ENCODE measurements around the gene UROC1. TPM values are rescaled to one million over a fixed set of nuclear protein-coding genes. Genes with fewer than 3 reads are reported as not detected.
A peak's percentile ranks its signal among the peaks of the same experiment; 100 is the strongest.

The UROC1 gene
- total and polyA plus RNA-seq, 2 donors from 2014 or later = not detected

DNA sequence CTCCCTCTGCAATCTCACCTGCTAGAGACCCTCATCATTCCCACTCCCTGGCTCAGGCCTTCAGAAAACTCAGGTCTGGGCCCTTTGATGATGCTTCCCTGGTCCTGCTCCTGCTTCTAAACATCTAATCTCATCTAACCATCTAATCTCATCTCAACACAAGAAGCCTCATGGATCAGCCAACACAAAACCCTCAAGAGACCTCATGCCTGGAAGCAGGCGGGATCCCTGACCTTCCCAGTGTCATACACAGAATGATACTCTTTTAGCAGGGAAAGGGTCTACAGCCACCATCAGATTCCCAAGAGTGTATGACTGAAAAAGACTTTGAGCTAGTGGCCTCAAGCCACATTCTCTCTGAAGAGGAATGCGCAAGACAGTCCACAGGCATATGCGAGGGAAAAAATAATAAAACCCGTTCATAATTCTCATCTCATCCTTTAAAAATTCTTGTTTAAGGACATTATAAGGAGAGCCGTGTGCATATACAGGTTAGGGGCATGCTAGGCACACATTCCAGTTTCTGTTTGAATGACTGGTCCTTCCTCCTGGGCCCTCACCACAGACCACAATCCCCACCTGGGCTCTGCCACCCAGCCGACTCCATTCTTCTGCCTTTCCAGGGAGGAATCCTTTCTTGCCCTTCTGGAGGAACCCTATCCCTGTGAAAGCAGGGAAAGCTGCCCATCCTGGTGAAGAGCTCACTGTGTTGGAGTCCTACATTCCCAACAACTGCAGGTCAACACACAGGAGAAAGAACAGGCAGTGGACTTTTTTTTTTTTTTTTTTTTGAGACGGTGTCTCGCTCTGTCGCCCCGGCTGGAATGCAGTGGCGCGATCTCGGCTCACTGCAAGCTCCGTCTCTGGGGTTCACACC is 44.0 kb downstream of the UROC1 start:
- peaks cover 5 to 25% (median 16%) of the 10 kb centered on the region in 3 donors for H3K4me1 ChIP-seq (ENCODE audit: control insufficient read depth in 2 of 3, insufficient read depth in 2 of 3, low read depth in 1 of 3, low read length in 3 of 3)
- TF ChIP-seq CTCF (IDR thresholded peaks at IDR 0.05; ENCODE audit: borderline replicate concordance, extremely low read depth, insufficient read depth) = no peak
- no peak for FAIRE-seq
- H3K4me3 ChIP-seq (ENCODE audit: low read length in 3 of 3) = peak overlapping the region in 2 of 3 donors; percentile 36 to 60
- no peaks in the 10 kb centered on the region for H3K9me3 ChIP-seq (ENCODE audit: control insufficient read depth in 2 of 3, insufficient read depth in 1 of 3, low read length in 3 of 3)
- peak in 2 of 5 donors; percentile 39 to 41 for DNase-seq
- intact Hi-C loops (cut with DNase I) = no loop called here
- H3K27me3 ChIP-seq (ENCODE audit: control insufficient read depth, insufficient read depth, low read length) = no peaks in the 10 kb centered on the region
- H3K9ac ChIP-seq (ENCODE audit: low read length in 3 of 3) = peak overlapping the region in 1 of 3 donors; percentile 17
- peaks cover 11 to 31% (median 23%) of the 10 kb centered on the region in 3 donors for H3K36me3 ChIP-seq (ENCODE audit: control insufficient read depth in 2 of 3, insufficient read depth in 3 of 3, low read length in 3 of 3)
- H3K27ac ChIP-seq (ENCODE audit: low read depth in 2 of 2, low read length in 2 of 2) = peak overlapping the region in 1 of 2 donors; percentile 35

GRCh38 chr3:126472277-126473006 is 45.1 kb downstream of the UROC1 start:
- Histone ChIP-seq H3K4me1 (ENCODE audit: control insufficient read depth in 2 of 3, insufficient read depth in 2 of 3, low read depth in 1 of 3, low read length in 3 of 3) (peaks cover 5 to 25% (median 16%) of the 10 kb centered on the region in 3 donors), H3K36me3 (ENCODE audit: control insufficient read depth in 2 of 3, insufficient read depth in 3 of 3, low read length in 3 of 3) (peaks cover 11 to 41% (median 29%) of the 10 kb centered on the region in 3 donors), H3K27me3 (ENCODE audit: control insufficient read depth, insufficient read depth, low read length) (no peaks in the 10 kb centered on the region), H3K9ac (ENCODE audit: low read length in 3 of 3) (peak overlapping the region in 1 of 3 donors; percentile 9), H3K9me3 (ENCODE audit: control insufficient read depth in 2 of 3, insufficient read depth in 1 of 3, low read length in 3 of 3) (no peaks in the 10 kb centered on the region), H3K4me3 (ENCODE audit: low read length in 3 of 3) (peak overlapping the region in 2 of 3 donors; percentile 36 to 60), H3K27ac (ENCODE audit: low read depth in 2 of 2, low read length in 2 of 2) (peak overlapping the region in 1 of 2 donors; percentile 28)
- no peak for FAIRE-seq
- TF ChIP-seq CTCF (IDR thresholded peaks at IDR 0.05; ENCODE audit: borderline replicate concordance, extremely low read depth, insufficient read depth) = no peak
- intact Hi-C loops (cut with DNase I) = no loop called here
- peak in 2 of 5 donors; percentile 48 to 88 for DNase-seq

GRCh38 chr3:126469479-126469878 is 48.1 kb downstream of the UROC1 start:
- Histone ChIP-seq H3K4me1 (ENCODE audit: control insufficient read depth in 2 of 3, insufficient read depth in 2 of 3, low read depth in 1 of 3, low read length in 3 of 3) (peaks cover 5 to 21% (median 16%) of the 10 kb centered on the region in 3 donors), H3K36me3 (ENCODE audit: control insufficient read depth in 2 of 3, insufficient read depth in 3 of 3, low read length in 3 of 3) (peaks cover 11 to 71% (median 54%) of the 10 kb centered on the region in 3 donors), H3K27me3 (ENCODE audit: control insufficient read depth, insufficient read depth, low read length) (no peaks in the 10 kb centered on the region), H3K9me3 (ENCODE audit: control insufficient read depth in 2 of 3, insufficient read depth in 1 of 3, low read length in 3 of 3) (no peaks in the 10 kb centered on the region), H3K27ac (ENCODE audit: low read depth in 2 of 2, low read length in 2 of 2) (no peak overlapping the region), H3K4me3 (ENCODE audit: low read length in 3 of 3) (no peak overlapping the region), H3K9ac (ENCODE audit: low read length in 3 of 3) (no peak overlapping the region)
- peak in 1 of 5 donors; percentile 63 for DNase-seq
- FAIRE-seq = no peak
- no peak for TF ChIP-seq CTCF (IDR thresholded peaks at IDR 0.05; ENCODE audit: borderline replicate concordance, extremely low read depth, insufficient read depth)
- intact Hi-C loops (cut with DNase I) = no loop called here
